Ecto neural progenitor cell (in vitro differentiated cells): Measurements from ENCODE around the gene DNAH2.

Experiments used
- DNase-seq: peaks from one replicate; pipeline ENCODE4 v3.0.0-alpha.2; 2018; ENCODE audit warnings: low spot score

DNAH2 gene

GRCh38 chr17:7852262-7852670 is 134.7 kb downstream of the DNAH2 start:
- DNase-seq, result no peak

GRCh38 chr17:7852919-7853690 is 135.6 kb downstream of the DNAH2 start:
- peak; percentile 67 for DNase-seq

DNA sequence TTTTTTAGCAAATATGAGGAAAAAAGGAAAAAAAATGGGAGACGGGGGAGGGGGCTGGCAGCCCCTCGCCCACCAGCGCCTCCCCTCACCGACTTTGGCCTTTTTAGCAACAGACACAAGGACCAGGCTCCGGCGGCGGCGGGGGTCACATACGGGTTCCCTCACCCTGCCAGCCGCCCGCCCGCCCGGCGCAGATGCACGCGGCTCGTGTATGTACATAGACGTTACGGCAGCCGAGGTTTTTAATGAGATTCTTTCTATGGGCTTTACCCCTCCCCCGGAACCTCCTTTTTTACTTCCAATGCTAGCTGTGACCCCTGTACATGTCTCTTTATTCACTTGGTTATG is 136.1 kb downstream of the DNAH2 start:
- DNase-seq, result peak; percentile 69

DNA sequence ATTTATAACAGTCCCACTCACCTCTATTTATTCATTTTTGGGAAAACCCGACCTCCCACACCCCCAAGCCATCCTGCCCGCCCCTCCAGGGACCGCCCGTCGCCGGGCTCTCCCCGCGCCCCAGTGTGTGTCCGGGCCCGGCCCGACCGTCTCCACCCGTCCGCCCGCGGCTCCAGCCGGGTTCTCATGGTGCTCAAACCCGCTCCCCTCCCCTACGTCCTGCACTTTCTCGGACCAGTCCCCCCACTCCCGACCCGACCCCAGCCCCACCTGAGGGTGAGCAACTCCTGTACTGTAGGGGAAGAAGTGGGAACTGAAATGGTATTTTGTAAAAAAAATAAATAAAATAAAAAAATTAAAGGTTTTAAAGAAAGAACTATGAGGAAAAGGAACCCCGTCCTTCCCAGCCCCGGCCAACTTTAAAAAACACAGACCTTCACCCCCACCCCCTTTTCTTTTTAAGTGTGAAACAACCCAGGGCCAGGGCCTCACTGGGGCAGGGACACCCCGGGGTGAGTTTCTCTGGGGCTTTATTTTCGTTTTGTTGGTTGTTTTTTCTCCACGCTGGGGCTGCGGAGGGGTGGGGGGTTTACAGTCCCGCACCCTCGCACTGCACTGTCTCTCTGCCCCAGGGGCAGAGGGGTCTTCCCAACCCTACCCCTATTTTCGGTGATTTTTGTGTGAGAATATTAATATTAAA is 136.7 kb downstream of the DNAH2 start:
- peak; percentile 71 for DNase-seq

- DNase-seq, result peak; percentile 93
These were observed 137.5 kb downstream of the DNAH2 start, which contains the start of gene TMEM88 for GRCh38 chr17:7854851-7855659. TMEM88 (plus strand) TSS chr17:7855066; CDS start chr17:7855075, 9 bp downstream.

DNA sequence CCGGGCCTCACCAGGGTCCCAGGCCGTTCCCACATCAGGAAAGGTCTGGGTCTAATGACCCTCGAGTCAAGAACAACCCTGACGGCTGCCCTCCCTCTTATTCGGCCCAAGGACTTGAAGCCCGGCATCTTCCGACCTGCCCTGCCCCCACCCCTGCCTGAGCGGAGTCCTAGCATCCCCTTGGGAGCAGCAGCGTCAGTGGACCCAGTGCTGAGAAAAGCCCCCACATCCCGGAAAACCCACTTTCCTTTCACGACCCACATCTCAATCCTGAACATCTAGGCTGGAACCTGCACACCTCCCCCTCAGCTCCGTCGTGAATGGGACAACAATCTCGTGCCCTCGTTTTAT is 138.1 kb downstream of the DNAH2 start:
- DNase-seq, result peak; percentile 73

- DNase-seq, result peak; percentile 68
These were observed 138.7 kb downstream of the DNAH2 start for GRCh38 chr17:7856011-7856810.

DNA sequence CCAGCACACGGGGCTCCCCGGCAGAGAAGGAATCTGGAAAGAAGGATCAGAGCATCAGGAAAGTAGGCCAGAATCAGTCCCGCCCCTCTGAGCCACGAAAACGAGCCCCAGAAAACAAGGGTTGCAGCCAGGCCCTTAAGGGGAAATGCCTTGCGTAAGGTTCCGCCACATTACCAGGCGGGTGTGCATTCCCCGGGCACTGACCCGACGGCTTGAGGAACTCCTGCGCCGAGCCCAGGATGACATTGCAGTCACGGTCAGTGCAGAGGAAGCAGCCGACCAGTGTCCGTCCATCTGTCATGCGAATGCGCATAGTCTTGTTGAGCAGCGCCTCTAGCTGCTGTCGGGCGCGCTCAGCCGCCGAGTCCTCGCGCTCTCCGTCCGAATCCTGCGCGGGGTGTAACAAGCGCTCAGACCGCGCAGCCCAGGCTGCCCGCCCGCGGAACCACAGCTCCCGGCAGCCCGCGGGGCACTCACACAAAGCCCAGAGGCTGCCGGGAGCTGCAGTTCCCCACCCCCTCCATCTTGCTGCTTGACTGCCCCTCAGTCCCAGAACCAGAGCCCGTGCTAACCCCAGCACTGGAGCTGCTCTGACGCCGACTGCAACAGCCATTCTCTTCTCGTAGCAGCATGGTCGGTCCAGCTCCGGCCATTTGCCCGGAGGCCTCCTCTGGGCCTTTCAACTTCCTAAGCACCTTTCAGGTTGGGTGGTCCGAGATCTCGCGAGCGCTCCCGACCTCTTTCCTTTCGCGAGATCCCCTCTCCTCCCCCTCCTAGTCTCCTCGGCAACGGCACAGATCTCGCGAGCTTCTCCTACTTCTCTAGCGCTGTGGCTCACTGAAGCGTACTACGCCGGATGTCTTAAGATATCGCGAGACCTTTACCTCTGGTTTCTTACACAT is 139.5 kb downstream of the DNAH2 start, which contains the start of gene NAA38:
TSS of gene NAA38 (minus strand) at position 749 of the 902 bp plus-strand sequence. CDS start at position 653, 96 bp downstream.
- DNase-seq, result peak; percentile 99

- peak; percentile 96 for DNase-seq
These were observed 140.4 kb downstream of the DNAH2 start, which contains the start of gene CYB5D1 for GRCh38 chr17:7857713-7858521. CYB5D1 (plus strand) TSS chr17:7858003; CDS start chr17:7858135, 132 bp downstream.

DNA sequence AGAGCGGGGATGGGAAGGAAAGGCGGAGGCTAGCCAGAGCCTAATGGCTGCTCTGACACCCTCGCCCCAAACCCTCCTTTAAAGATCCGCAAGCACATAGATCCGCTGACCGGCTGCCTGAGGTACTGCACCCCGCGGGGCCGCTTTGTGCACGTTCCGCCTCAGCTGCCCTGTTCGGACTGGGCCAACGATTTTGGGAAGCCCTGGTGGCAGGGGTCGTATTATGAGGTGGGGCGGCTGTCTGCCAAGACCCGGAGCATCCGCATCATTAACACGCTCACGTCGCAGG is 140.9 kb downstream of the DNAH2 start:
- peak; percentile 83 for DNase-seq

GRCh38 chr17:7859028-7859427 is 141.5 kb downstream of the DNAH2 start:
- peak; percentile 48 for DNase-seq

DNA sequence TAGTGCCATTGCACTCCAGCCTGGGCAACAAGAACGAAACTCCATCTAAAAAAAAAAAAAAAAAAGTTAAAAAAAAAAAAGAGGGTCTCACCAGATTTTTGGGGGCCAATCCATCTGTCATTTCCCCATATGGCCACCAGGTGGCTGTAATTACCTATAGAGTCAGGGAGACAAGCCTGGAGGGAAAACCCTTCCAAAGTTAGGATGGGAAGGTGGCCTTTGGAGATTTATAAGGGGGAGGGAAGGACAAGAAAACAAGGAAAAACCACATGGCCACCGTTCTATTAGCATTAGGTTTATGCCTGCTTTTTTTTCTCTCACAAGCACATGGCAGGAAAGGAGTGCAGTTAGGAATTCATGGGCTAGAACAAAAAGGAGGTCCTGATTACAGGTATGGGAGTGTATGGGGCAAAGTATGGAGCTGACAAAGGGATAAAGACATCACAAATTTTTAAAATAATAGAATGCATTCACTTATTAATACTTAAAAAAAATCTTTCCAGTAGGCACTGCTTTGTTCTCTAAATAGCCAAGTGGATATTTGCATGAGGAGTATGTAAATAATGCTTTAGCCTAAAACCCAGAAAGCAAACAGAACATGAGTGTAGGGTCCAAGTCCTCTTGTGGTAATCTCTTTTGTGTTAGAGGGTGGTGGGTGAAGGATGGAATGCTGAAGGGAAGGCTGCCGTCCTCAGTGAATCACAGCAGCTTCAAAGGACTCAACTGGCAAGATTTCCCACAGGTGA is 145.3 kb downstream of the DNAH2 start:
- peak; percentile 73 for DNase-seq

DNA sequence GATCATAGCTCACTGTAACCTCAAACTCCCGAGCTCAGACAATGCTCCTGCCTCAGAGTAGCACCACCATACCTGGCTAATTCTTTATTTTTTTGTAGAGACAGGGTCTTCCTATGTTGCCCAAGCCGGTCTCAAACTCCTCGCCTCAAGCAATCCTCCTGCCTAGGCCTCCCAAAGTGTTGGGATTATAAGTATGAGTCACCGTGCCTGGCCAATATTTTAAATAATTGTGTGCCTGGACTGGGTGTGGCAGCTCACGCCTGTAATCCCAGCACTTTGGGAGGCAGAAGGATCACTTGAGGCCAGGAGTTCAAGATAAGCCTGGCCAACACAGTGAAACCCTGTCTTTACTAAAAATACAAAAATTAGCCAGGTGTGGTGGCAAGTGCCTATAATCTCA is 146.8 kb downstream of the DNAH2 start:
- DNase-seq, result peak; percentile 15

DNA sequence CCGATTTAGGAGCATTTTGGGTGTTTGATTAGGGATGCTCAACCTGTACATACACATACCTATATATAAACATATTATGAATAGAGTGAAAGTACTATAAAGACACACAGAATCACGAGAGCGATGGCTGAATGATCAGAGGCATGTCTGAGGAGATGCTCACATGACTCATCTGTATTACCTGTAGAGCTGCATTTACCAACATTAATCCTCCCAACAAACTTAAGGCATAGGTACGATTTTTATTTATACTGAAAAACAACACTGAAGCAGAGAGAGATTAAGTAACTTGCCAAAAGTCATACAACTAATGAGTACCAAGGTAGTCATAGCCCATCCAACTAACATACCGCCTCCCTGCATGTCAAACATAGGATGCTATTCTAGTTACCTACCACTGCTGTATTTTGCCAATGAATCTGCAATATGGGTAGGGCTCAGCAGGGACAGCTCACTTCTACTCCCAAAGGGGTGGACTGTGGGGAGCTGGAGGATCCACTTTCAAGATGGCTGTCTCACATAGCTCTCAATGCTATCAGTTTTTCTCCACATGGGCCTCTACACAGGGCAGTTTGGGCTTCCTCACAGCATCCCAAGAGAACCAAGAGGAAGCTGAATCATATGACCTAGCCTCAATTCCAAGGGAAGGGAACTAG is 147.6 kb downstream of the DNAH2 start:
- DNase-seq, result peak; percentile 14

GRCh38 chr17:7867881-7868329 is 150.4 kb downstream of the DNAH2 start:
- peak; percentile 24 for DNase-seq

DNA sequence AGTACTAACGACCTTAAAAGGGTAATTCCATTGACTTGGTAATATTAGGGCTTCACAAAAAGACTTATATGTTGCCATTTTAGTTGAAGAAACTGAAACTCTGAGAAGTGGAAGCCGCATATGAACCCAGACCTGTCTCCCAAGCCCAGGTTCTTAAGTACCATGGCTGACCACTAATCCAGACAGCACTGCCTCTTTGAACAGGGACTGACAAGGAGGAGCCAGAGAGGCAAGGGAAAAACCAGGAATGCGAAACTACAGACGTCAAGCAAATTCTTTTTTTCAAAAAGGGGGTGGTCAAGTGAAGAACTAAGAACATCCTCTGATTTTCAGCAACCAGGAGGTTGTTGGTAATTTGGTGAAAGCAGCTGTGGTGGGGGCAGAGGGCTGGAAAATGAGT is 155.5 kb downstream of the DNAH2 start:
- DNase-seq, result peak; percentile 44

- no peak for DNase-seq
These were observed 158.3 kb downstream of the DNAH2 start for GRCh38 chr17:7875804-7876370.

DNA sequence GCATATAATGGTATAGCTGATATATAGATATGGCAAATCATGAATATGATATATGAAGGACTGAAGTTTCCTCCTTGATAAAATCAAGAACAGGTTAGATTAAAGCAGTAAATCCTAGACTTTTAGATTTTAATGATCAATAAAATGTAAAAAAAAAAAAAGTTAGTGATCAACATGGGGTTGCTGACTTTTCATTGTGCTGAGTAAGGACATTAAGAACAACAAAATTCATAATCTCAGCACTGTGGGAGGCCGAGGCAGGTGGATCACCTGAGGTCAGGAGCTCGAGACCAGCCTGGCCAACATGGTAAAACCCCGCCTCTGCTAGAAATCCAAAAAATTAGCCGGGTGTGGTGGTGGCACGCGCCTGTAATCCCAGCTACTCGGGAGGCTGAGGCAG is 160.7 kb downstream of the DNAH2 start:
- DNase-seq, result peak; percentile 17
